ENCODE data around the gene ABCD1. TPM values are rescaled to one million over a fixed set of nuclear protein-coding genes. Genes with fewer than 3 reads are reported as not detected.

Gene ABCD1
- total and polyA plus RNA-seq, 4 donors, result 5.7 to 19.7 (median 10.3) TPM

- no peak for TF ChIP-seq CTCF (IDR thresholded peaks at IDR 0.05; ENCODE audit: control extremely low read depth, extremely low read depth)
- Histone ChIP-seq H3K9me3 (ENCODE audit: control insufficient read depth in 4 of 4, insufficient read depth in 3 of 4, low read length in 3 of 4) (peaks cover 0 to 7% (median 0%) of the 10 kb centered on the region in 4 donors), H3K4me3 (no peak overlapping the region), H3K36me3 (ENCODE audit: control insufficient read depth in 4 of 4, insufficient read depth in 4 of 4, low read length in 4 of 4) (peaks cover 0 to 28% (median 2%) of the 10 kb centered on the region in 4 donors), H3K27me3 (ENCODE audit: control insufficient read depth in 3 of 3, insufficient read depth in 3 of 3, low read length in 2 of 3) (no peaks in the 10 kb centered on the region), H3K9ac (ENCODE audit: insufficient read depth in 1 of 2, low read length in 2 of 2) (no peak overlapping the region), H3K4me1 (ENCODE audit: control insufficient read depth in 5 of 5, insufficient read depth in 5 of 5, low read length in 5 of 5) (no peaks in the 10 kb centered on the region), H3K27ac (ENCODE audit: low read depth in 1 of 2, low read length in 1 of 2) (no peak overlapping the region)
- WGBS, 2 donors, result 90 to 91% methylated on average over 11 to 15 of the region's 15 CpGs
- ATAC-seq (ENCODE audit: insufficient read depth, low FRiP score), result no peak
- no peak for DNase-seq
These were observed 62.0 kb downstream of the ABCD1 start for GRCh38 chrX:153786669-153787068.

- DNase-seq (no peak), ATAC-seq (ENCODE audit: insufficient read depth, low FRiP score) (no peak)
- Histone ChIP-seq H3K4me3 (no peak overlapping the region), H3K9me3 (ENCODE audit: control insufficient read depth in 4 of 4, insufficient read depth in 3 of 4, low read length in 3 of 4) (peaks cover 0 to 18% (median 0%) of the 10 kb centered on the region in 4 donors), H3K36me3 (ENCODE audit: control insufficient read depth in 4 of 4, insufficient read depth in 4 of 4, low read length in 4 of 4) (peaks cover 0 to 23% (median 2%) of the 10 kb centered on the region in 4 donors), H3K27ac (ENCODE audit: low read depth in 1 of 2, low read length in 1 of 2) (no peak overlapping the region), H3K4me1 (ENCODE audit: control insufficient read depth in 5 of 5, insufficient read depth in 5 of 5, low read length in 5 of 5) (peaks cover 0 to 6% (median 4%) of the 10 kb centered on the region in 5 donors), H3K9ac (ENCODE audit: insufficient read depth in 1 of 2, low read length in 2 of 2) (no peak overlapping the region), H3K27me3 (ENCODE audit: control insufficient read depth in 3 of 3, insufficient read depth in 3 of 3, low read length in 2 of 3) (no peaks in the 10 kb centered on the region)
- whole genome bisulfite sequencing, 2 donors, result 91 to 95% methylated on average over 11 to 12 of the region's 12 CpGs
- TF ChIP-seq CTCF (IDR thresholded peaks at IDR 0.05; ENCODE audit: control extremely low read depth, extremely low read depth), result no peak
These were observed 65.0 kb downstream of the ABCD1 start for GRCh38 chrX:153789654-153790053.

- WGBS, 2 donors, result 86 to 93% methylated on average over 17 of the region's 17 CpGs
- Histone ChIP-seq H3K4me3 (no peak overlapping the region), H3K9ac (ENCODE audit: insufficient read depth in 1 of 2, low read length in 2 of 2) (no peak overlapping the region)
These were observed 66.6 kb downstream of the ABCD1 start for GRCh38 chrX:153791104-153791852.

More at GRCh38 chrX:153791104-153791852, 66.6 kb downstream of the ABCD1 start:
- peaks cover 0 to 14% (median 8%) of the 10 kb centered on the region in 5 donors for H3K4me1 ChIP-seq (ENCODE audit: control insufficient read depth in 5 of 5, insufficient read depth in 5 of 5, low read length in 5 of 5)
- H3K27ac ChIP-seq (ENCODE audit: low read depth in 1 of 2, low read length in 1 of 2), result no peak overlapping the region
- no peaks in the 10 kb centered on the region for H3K27me3 ChIP-seq (ENCODE audit: control insufficient read depth in 3 of 3, insufficient read depth in 3 of 3, low read length in 2 of 3)
- TF ChIP-seq CTCF (IDR thresholded peaks at IDR 0.05; ENCODE audit: control extremely low read depth, extremely low read depth), result no peak
- ATAC-seq (ENCODE audit: insufficient read depth, low FRiP score), result no peak
- DNase-seq, result no peak
- H3K9me3 ChIP-seq (ENCODE audit: control insufficient read depth in 4 of 4, insufficient read depth in 3 of 4, low read length in 3 of 4), result peaks cover 0 to 28% (median 0%) of the 10 kb centered on the region in 4 donors
- H3K36me3 ChIP-seq (ENCODE audit: control insufficient read depth in 4 of 4, insufficient read depth in 4 of 4, low read length in 4 of 4), result peaks cover 0 to 14% (median 0%) of the 10 kb centered on the region in 4 donors

All from lung (tissue), 12 donors.